Globus pallidus (tissue), 1 donor: Measurements from ENCODE around the gene MTHFD2L.
"Not testable (repeated sequence)": the region's sequence is repeated elsewhere in the genome, so short reads cannot be mapped to it uniquely, and the experiment has no call there.

Source experiments
- DNase-seq: peaks from one replicate; pipeline ENCODE4 v3.0.0-alpha.2; 2015; ENCODE audit warnings: low spot score

Gene MTHFD2L

DNA sequence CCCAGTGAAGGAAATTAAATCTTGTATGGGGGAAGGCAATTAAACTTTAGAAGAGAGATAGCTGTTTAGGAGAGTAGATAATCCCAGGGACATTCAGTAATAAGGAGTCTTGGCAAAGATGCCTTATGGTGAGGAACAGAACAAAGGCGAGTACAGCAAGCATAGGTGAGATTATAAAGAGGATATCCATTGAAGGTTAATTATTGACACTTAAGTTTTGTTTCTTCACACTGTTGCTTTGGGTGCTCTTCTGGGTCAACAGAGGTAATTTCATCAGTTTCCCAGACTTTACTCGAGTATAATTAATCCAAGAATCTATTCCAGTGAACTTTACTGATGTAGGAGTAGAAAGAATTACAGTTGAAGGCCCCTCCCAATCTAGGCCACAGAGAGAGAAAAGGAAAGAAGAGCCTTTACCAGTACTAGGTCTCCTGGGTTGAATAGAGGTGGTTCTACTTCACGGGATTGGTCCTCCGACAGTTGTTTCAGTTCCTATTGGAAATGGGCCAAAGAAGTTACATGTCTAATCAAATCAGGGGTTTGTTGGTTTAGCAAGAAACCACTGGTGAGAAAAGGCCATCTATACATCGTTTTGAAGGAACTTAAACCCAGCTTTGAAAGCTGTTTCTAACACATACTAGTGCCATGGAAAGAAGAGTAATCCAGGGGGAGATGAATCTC, 177.6 kb downstream of the MTHFD2L start:
- DNase-seq: no peak

DNA sequence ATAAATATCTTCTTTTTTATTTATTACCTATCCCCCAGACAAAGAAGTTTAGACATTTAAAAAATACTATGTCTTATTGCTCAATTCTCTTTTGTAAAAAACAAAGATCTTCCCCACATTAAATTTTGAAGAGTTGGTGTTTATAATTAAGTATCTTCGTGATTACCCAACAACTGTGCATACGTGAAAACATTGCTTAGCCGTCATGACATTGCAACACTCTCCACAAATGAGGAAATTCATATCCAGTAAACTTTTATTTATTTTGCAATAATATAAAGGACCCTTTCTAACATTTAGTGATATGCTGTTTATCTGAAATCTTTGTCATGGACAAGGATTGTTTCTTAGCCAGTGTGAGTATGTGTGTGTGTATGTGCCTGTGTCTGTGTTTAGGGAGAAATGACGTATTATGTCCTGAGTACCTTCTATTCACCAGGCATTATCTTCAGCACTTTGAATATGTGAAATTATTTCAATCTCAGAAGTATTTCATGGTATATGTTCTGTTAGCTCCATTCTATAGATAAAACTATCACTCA, 180.9 kb downstream of the MTHFD2L start:
- no peak for DNase-seq

DNA sequence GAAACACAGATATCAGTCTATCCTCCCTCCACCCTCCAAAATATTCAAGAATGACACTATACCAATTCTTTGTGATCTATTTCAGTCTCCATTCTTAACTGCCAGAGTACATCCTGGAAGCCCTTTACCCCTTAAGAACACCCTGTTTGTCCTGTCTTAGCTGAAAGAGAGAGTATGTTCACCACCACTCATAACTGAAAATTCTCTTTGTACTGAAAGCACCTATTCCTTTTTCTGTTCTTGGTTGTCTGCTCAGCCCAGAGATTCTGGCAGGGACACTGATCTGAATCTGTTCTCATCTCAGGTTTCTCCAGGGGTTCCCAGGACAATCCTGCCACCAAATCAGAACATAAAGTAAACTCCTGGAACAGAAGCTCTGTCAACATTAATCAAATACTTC, 181.6 kb downstream of the MTHFD2L start:
- no peak for DNase-seq

DNA sequence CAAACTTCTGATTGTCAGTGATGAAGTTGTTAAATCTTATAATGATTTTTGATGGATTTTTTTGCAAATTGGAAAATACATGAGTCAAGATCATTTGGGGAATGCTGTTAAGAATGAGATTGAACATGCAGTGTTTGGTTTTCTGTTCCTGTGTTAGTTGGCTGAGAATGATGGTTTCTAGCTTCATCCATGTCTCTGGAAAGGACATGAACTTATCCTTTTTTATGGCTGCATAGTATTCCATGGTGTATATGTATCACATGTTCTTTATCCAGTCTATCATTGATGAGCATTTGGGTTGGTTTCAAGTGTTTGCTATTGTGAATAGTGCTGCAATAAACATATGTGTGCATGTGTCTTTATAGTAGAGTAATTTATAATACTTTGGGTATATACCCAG, 182.5 kb downstream of the MTHFD2L start:
- DNase-seq: not testable (repeated sequence)

DNA sequence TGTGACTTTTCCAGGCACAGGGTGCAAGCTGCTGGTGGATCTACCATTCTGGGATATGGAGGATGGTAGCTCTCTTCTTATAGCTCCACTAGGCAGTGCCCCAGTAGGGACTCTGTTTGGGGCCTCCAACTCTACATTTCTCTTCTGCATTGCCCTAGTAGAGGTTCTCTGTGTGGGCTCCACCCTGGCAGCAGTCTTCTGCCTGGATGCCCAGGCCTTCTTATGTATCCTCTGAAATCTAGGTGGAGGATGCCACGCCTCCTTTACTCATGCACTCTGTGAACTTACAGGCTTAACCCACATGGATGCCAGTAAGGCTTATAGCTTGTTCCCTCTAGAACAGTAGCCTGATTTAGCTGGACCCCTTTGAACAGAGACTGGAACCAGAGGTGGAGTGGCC, 186.1 kb downstream of the MTHFD2L start:
- DNase-seq: no peak
